K562 (cell line): ENCODE results near the gene PITPNC1. TPM values are rescaled to one million over a fixed set of nuclear protein-coding genes. Genes with fewer than 3 reads are reported as not detected.

Experiments
- ATAC-seq: fragments of 200-7000 bp; cut with Tn5 transposase; 3 replicates; pipeline ENCODE4 v1.9.1; 2020; ENCODE audit warnings: moderate library complexity
- BruUV-seq: library from RNA; stranded (reverse); fragments of 400-500 nt; replicated peaks from 2 replicates; lab custom pipeline; 2021; lab: Mats Ljungman, UMichigan
- CTCF ChIA-PET: fragments of 300-600 bp; formaldehyde crosslinking; extraction: SDS; loops from one replicate; lab custom pipeline; 2021; ENCODE audit warnings: low intra/inter-chr PET ratio; lab: Yijun Ruan, JAX
- POLR2A ChIA-PET: fragments of 300-600, 350-650 bp; sonication (Branson Sonifier 250); formaldehyde crosslinking; extraction: SDS; loops from one replicate; lab custom pipeline; 2021; ENCODE audit warnings: antibody characterized with exemption, inconsistent platforms; lab: Yijun Ruan, JAX
- DNase-seq, 4 experiments: peaks; one replicate each; pipeline versions ENCODE4 v3.0.0 to v3.0.0-alpha.2; 2011 to 2018; ENCODE audit warnings: low spot score in 3 of 4, mixed read lengths in 3 of 4; ENCODE audit errors: extremely low read depth in 1 of 4
- FAIRE-seq: peaks from 2 replicates; lab custom pipeline; 2011; peaks lifted over from hg19 to GRCh38; lab: Jason Lieb, UNC
- H2AFZ ChIP-seq: 2 replicates; pipeline ENCODE4 v1.6.0; 2011; ENCODE audit warnings: low read depth, low read length, control low read depth, inconsistent platforms
- H3K27ac ChIP-seq: fragments of 200-600 bp; 3 replicates; pipeline ENCODE4 v1.8.0; 2011; ENCODE audit warnings: low read depth, mild to moderate bottlenecking, control low read depth, inconsistent platforms, low read length, moderate library complexity, mixed read lengths; ENCODE audit errors: extremely low read depth
- H3K27me3 ChIP-seq, 2 experiments: fragments of 300-600 bp in 1 of 2; 2 replicates in 1 of 2; 3 replicates in 1 of 2; pipeline versions ENCODE4 v1.6.0 to v1.8.0; 2011; ENCODE audit warnings: inconsistent platforms in 2 of 2, low read length in 2 of 2, mild to moderate bottlenecking in 1 of 2, mixed read lengths in 1 of 2, moderate library complexity in 1 of 2; ENCODE audit not compliant: control insufficient read depth in 2 of 2, insufficient read depth in 2 of 2
- H3K36me3 ChIP-seq: fragments of 300-600 bp; 3 replicates; pipeline ENCODE4 v1.8.0; 2011; ENCODE audit warnings: mild to moderate bottlenecking, low read length, inconsistent platforms; ENCODE audit not compliant: control insufficient read depth, insufficient read depth
- H3K4me1 ChIP-seq, 2 experiments: fragments of 200-600 bp in 1 of 2; replicated peaks in 1 of 2; 2 replicates in 1 of 2; 3 replicates in 1 of 2; pipeline versions ENCODE4 v1.5.1 to v1.8.0; 2011; ENCODE audit warnings: inconsistent platforms in 2 of 2, low read length in 2 of 2, mild to moderate bottlenecking in 1 of 2, mixed read lengths in 1 of 2, moderate library complexity in 1 of 2; ENCODE audit not compliant: control insufficient read depth in 2 of 2, insufficient read depth in 2 of 2
- H3K4me2 ChIP-seq: 2 replicates; pipeline ENCODE4 v1.6.1; 2011; ENCODE audit warnings: low read length, control low read depth, inconsistent platforms, mixed read lengths; ENCODE audit not compliant: insufficient read depth
- H3K4me3 ChIP-seq: fragments of 200-600 bp; sonication (generic), shearing (Covaris generic); 2 replicates; pipeline ENCODE4 v1.5.1; 2016; ENCODE audit warnings: control low read depth, inconsistent platforms
- H3K79me2 ChIP-seq: fragments of 200-600 bp; 3 replicates; pipeline ENCODE4 v1.8.0; 2011; ENCODE audit warnings: low read length, inconsistent platforms; ENCODE audit not compliant: control insufficient read depth, insufficient read depth
- H3K9ac ChIP-seq, 2 experiments: 2 replicates each; pipeline versions ENCODE4 v1.6.0 to v1.6.1; 2011; ENCODE audit warnings: low read depth in 2 of 2, low read length in 2 of 2, control low read depth in 1 of 2, inconsistent platforms in 1 of 2, mild to moderate bottlenecking in 1 of 2, mixed read lengths in 1 of 2; ENCODE audit not compliant: insufficient read depth in 1 of 2
- H3K9me1 ChIP-seq: one replicate; pipeline ENCODE4 v1.6.0; 2011; ENCODE audit warnings: inconsistent platforms, mild to moderate bottlenecking, low read length, moderate library complexity; ENCODE audit not compliant: control insufficient read depth, insufficient read depth
- H3K9me3 ChIP-seq: replicated peaks from 2 replicates; pipeline ENCODE4 v1.5.1; 2011; ENCODE audit warnings: low read depth, low read length, inconsistent platforms; ENCODE audit not compliant: control insufficient read depth, insufficient read depth
- H4K20me1 ChIP-seq: replicated peaks from 2 replicates; pipeline ENCODE4 v1.6.1; 2011; ENCODE audit warnings: low read length, inconsistent platforms, mixed read lengths; ENCODE audit not compliant: control insufficient read depth, insufficient read depth
- POU5F1 ChIP-seq: fragments of 150-350 bp; IDR thresholded peaks from 2 replicates; pipeline ENCODE4 v1.6.1; 2014; ENCODE audit warnings: borderline replicate concordance, low read length, low read depth, mild to moderate bottlenecking; ENCODE audit not compliant: partially characterized antibody
- RBM34 ChIP-seq: fragments of 200-400 bp; formaldehyde crosslinking; IDR thresholded peaks from 2 replicates; pipeline ENCODE4 v1.6.1; 2018; ENCODE audit warnings: low read length, borderline replicate concordance; ENCODE audit not compliant: insufficient read depth
- SNRNP70 ChIP-seq: fragments of 200-400 bp; formaldehyde crosslinking; optimal IDR thresholded peaks from 2 replicates; pipeline ENCODE3; 2017; ENCODE audit warnings: low read depth, low read length
- STAT5B ChIP-seq: fragments of 250-450 bp; sonication (Bioruptor Pico); IDR thresholded peaks from 2 replicates; pipeline ENCODE4 v1.8.0; 2021; ENCODE audit warnings: mild to moderate bottlenecking, inconsistent platforms
- TFAM ChIP-seq: fragments of 250-450 bp; sonication (Bioruptor Pico); conservative IDR thresholded peaks from 2 replicates; pipeline ENCODE4 v1.5.0; 2021; ENCODE audit warnings: mild to moderate bottlenecking, moderate library complexity
- WGBS: fragments of 100-300 bp; shearing (Covaris generic); methylation state at CpG from one replicate; pipeline ENCODE4 v1.1.6; 2016; ENCODE audit warnings: low coverage, mixed read lengths; ENCODE audit not compliant: insufficient coverage; ENCODE audit errors: missing lambda C conversion rate; 5-methylcytosine and 5-hydroxymethylcytosine counted together
- in situ Hi-C: fragments of 300-500 bp; cut with MboI; formaldehyde crosslinking; loops from 4 replicates; pipeline ENCODE4 v1.15.0; 2018; ENCODE audit warnings: inconsistent platforms, mixed read lengths
- intact Hi-C: fragments of 100-400 bp; cut with micrococcal nuclease; formaldehyde crosslinking; loops from 2 replicates; pipeline ENCODE4 v1.14.2; 2022
- polyA plus RNA-seq, 8 experiments: library from polyadenylated mRNA; depleted of rRNA in 4 of 8; stranded (reverse) in 5 of 8; unstranded in 3 of 8; fragments of >200 nt; fragmentation: Nextera tagmentation in 2 of 8; fragmentation: Illumina TruSeq in 1 of 8; extraction: Ambion mirVana in 2 of 8; extraction: Trizol in 1 of 8; gene quantifications; 2 replicates each; pipeline versions ENCODE4 v1.2.1 to v1.2.3, GENCODE V29; 2011 to 2014; ENCODE audit warnings: inconsistent platforms in 1 of 8, missing spikeins in 1 of 8
- total RNA-seq, 7 experiments: library from RNA; depleted of rRNA in 6 of 7; stranded (reverse); fragments of >200 nt in 6 of 7; fragmentation: Illumina TruSeq in 2 of 7; extraction: Trizol in 2 of 7; gene quantifications; 2 replicates each; pipeline versions ENCODE4 v1.2.1 to v1.2.3, GENCODE V29; 2011 to 2021; ENCODE audit warnings: low replicate concordance in 1 of 7
- TF ChIP-seq, protein P1 (sequence below): sonication (generic); formaldehyde crosslinking; IDR thresholded peaks from 2 replicates; pipeline ENCODE4 v1.8.1; 2023; ENCODE audit warnings: mild to moderate bottlenecking, missing genetic modification reagents

PITPNC1 gene
- total and polyA plus RNA-seq, 9 of the 15 experiments (the other 6 are each of a cell fraction or from before 2014, with no cell fraction given): 0.11 to 1.1 (median 0.65) TPM

DNA sequence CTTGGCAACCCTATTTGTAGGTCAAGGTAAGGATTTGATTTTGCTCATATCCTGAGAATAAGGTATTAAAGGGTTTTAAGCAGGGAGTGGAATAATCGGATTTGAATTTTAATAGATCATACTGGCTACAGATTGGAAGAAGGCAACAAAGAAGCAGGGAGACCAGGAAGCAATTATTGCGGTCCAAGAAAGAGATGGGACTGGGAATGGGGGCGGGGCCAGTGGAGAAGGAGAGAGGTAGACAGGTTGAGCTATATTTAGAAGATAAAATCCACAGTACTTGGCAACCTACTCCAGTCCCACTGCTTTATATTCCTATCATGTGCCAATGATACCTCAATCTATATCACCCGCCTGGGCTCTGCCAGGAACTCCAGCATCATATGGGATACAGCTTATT is 334.8 kb downstream of the PITPNC1 start:
- no peak for DNase-seq
- H3K4me3 ChIP-seq: no peak overlapping the region
- FAIRE-seq: no peak
- H3K36me3 ChIP-seq: no peaks in the 10 kb centered on the region
- no peaks in the 10 kb centered on the region for H3K27me3 ChIP-seq
- H3K79me2 ChIP-seq: peaks cover 3% of the 10 kb centered on the region; the same call in 1 of the 3 replicates
- peaks cover 5 to 12% of the 10 kb centered on the region in 2 experiments; a peak in 4 of 5 replicates for H3K4me1 ChIP-seq
- no peaks in the 10 kb centered on the region for H4K20me1 ChIP-seq
- no peak overlapping the region for H2AFZ ChIP-seq
- BruUV-seq: no TSS peak
- TF ChIP-seq POU5F1: no peak
- no peak for TF ChIP-seq SNRNP70
- TF ChIP-seq STAT5B (CRISPR knock-in tag): no peak
- TF ChIP-seq, protein P1, sequence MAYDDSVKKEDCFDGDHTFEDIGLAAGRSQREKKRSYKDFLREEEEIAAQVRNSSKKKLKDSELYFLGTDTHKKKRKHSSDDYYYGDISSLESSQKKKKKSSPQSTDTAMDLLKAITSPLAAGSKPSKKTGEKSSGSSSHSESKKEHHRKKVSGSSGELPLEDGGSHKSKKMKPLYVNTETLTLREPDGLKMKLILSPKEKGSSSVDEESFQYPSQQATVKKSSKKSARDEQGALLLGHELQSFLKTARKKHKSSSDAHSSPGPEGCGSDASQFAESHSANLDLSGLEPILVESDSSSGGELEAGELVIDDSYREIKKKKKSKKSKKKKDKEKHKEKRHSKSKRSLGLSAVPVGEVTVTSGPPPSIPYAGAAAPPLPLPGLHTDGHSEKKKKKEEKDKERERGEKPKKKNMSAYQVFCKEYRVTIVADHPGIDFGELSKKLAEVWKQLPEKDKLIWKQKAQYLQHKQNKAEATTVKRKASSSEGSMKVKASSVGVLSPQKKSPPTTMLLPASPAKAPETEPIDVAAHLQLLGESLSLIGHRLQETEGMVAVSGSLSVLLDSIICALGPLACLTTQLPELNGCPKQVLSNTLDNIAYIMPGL: no peak
- no peak for TF ChIP-seq TFAM
- no peak for TF ChIP-seq RBM34
- TF ChIP-seq, all 486 proteins: peak for 0
- CTCF ChIA-PET: no interaction called here
- intact Hi-C loops: no loop called here
- peaks cover 4% of the 10 kb centered on the region; the same call in 1 of the 2 replicates for H3K9me3 ChIP-seq
- POLR2A ChIA-PET: interaction anchor here (0.7 kb wide), 1 partner anchor 506 kb away, joined by 3 read pairs; no protein-coding TSS in a partner anchor
- H3K9me1 ChIP-seq: no peaks in the 10 kb centered on the region
- no peak overlapping the region for H3K9ac ChIP-seq
- WGBS: 13% methylated on average over 4 of the region's 4 CpGs
- no peak overlapping the region for H3K27ac ChIP-seq
- no peak for ATAC-seq
- in situ Hi-C loops: no loop called here
- H3K4me2 ChIP-seq: no peak overlapping the region
